ENCODE measurements around the gene TEP1.
A peak's percentile ranks its signal among the peaks of the same experiment; 100 is the strongest.
"Not testable (repeated sequence)": the region's sequence is repeated elsewhere in the genome, so short reads cannot be mapped to it uniquely, and the experiment has no call there.

TEP1 gene

DNA sequence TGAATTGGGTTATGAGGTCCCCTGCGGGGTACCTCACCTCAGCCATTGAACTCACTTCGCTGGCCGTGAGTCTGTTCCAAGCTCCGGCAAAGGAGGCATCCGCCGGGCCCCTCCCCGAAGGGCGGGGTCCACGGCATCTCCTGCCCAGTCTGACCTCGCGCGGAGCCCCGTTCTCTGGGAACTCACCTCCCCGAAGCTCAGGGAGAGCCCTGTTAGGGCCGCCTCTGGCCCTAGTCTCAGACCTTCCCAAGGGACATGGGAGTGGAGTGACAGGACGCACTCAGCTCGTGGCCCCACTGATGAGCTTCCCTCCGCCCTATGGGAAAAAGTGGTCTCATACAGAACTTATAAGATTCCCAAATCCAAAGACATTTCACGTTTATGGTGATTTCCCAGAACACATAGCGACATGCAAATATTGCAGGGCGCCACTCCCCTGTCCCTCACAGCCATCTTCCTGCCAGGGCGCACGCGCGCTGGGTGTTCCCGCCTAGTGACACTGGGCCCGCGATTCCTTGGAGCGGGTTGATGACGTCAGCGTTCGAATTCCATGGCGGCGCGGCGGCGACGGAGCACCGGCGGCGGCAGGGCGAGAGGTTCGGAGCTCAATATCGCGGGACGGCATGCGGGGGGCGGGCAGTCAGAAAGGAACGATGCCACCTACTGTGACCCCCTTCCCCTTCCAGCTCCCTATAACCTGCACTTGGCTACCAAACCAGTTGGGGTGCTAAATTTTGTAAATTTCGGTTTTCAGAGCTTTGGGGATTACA lies 70.0 kb downstream of the TEP1 start, which contains the start of gene PARP2:
Gene PARP2 (plus strand): TSS at position 544 of the 770 bp plus-strand sequence. CDS start 7 bp downstream, at position 551.
- DNase-seq (ENCODE audit: low read depth in 2 of 2), result peak; percentile 75 to 78

- DNase-seq (ENCODE audit: low read depth in 2 of 2), result no peak
These were observed 71.7 kb downstream of the TEP1 start for GRCh38 chr14:20341646-20342045.

GRCh38 chr14:20341032-20341431 lies 72.3 kb downstream of the TEP1 start:
- DNase-seq (ENCODE audit: low read depth in 2 of 2), result not testable (repeated sequence)

GRCh38 chr14:20334017-20334416 lies 79.3 kb downstream of the TEP1 start:
- no peak for DNase-seq (ENCODE audit: low read depth in 2 of 2)

- DNase-seq (ENCODE audit: low read depth in 2 of 2), result no peak
These were observed 79.8 kb downstream of the TEP1 start for GRCh38 chr14:20333494-20333841.

DNA sequence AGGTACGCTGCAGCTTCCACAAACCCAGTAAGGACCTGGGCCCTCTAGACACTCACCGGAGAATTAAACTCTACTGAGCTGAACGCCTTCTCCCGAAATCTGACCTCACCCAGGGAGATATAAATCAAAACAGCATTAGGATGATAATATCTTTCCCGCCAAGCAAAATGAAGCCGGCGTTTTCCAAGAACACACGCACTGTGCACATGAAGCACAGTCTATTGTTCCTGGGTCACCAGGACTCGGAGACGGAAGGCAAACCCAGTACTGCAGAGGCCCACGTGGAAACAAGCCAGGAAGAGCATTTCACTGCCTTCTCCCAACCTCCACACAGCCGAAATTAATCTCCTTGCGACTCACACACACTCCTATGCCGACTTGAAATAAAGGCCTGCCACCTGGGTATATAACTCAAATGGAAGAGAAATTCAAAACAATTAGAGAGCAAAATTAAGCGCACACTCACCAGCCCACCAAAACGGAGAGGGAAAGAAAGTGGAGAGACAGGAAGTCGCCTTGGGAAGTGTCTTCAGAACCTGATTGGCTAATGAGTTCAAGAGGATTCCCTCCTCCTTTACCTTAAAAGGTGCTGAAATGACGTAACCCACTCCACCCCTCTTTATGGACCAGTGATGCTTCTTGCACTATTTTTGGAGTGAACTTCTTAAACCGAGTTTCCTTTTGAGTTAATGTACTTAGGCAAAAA lies 80.4 kb downstream of the TEP1 start, which contains the start of gene CCNB1IP1:
Gene CCNB1IP1 (minus strand): TSS at position 492 of the 706 bp plus-strand sequence. CDS start 16,756 bp downstream, outside the sequence.
- peak; percentile 2 to 7 for DNase-seq (ENCODE audit: low read depth in 2 of 2)

DNA sequence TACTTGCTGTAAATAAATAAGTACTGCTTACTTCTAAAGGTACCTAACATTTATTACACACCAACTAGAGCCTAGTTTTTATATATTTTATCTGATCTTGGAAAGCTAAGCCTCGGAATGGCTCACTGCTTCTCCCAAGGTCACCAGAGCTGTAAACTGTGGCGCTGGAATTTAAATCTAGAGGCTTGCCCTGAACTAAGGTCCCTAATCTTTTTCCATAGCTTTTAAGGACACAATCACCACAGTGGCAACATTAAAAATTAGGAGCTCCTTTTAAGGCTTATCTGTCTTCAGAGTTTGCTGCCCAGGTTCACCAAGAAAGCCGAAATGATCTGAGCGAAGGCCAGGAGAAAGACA lies 80.9 kb downstream of the TEP1 start:
- DNase-seq (ENCODE audit: low read depth in 2 of 2), result no peak

DNA sequence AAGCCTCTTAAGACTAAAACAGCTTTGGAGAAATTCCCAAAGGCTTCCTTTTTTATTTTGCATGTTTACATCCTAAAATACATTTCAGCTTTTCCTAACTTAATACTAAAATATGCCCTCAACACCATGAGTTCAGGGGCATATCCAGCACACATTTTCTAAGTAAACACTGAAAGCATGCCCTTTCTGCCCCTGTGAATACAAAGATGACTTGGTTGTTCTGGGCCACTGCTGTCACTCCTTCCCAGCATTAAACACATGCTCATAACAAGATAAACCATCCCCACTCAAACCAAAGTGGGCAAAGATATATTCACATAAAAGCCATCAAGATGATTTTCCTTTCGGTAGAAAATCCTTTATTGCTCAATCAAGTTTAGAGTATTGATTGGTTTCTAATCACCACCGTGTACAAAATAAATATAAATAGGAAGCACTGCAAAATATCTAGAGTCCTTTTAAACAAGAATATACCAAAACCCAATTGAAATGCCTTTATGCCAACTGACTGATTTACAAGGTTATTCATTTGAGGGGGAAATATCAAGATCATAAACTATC lies 82.2 kb downstream of the TEP1 start:
- no peak for DNase-seq (ENCODE audit: low read depth in 2 of 2)

DNA sequence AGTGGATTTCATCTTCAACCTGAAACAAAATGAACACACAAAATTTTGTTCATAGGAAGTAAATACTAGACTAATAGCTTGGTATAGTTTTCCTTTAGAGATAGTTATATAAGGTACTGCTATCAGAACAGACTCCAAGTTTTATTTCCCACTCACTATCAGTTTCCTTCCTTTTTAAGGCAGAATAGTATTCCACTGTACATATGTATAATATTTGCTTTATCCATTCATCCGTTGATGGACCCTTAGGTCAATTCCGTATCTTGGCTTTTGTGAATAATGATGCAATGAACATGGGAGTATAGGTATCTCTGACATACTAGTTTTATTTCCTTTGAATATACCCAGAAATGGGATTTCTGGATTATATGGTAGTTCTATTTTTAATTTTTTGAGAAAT lies 83.9 kb downstream of the TEP1 start:
- no peak for DNase-seq (ENCODE audit: low read depth in 2 of 2)

DNA sequence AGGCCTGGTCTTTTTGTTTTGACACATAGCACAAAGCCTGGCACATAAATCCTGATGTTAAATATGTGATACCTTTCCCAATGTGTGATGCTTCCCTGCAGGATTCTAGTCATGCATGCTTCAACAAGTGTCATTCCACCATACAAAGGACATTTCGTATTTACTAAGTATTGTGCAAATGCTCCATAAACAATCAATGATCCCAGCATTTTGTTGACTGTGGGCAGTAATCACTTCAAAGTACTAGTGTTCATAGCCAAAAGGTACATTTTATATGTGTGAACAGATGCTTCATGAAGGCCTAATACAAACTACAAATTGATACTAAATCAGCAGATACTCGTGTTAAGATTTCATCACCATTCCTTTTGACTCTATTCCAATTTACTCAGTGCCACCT lies 84.6 kb downstream of the TEP1 start:
- no peak for DNase-seq (ENCODE audit: low read depth in 2 of 2)

- no peak for DNase-seq (ENCODE audit: low read depth in 2 of 2)
These were observed 86.1 kb downstream of the TEP1 start for GRCh38 chr14:20327005-20327869.

- DNase-seq (ENCODE audit: low read depth in 2 of 2), result no peak
These were observed 95.6 kb downstream of the TEP1 start for GRCh38 chr14:20317720-20318119.
